Ectodermal cell (in vitro differentiated cells): ENCODE results near the gene GOT2.

Source experiments
- H3K27ac ChIP-seq: 2 replicates; pipeline ENCODE4 v1.7.0; 2013; ENCODE audit warnings: mild to moderate bottlenecking, low read depth, low read length; ENCODE audit not compliant: insufficient read depth, poor library complexity, severe bottlenecking
- H3K27me3 ChIP-seq: 2 replicates; pipeline ENCODE4 v1.7.0; 2013; ENCODE audit warnings: mild to moderate bottlenecking, low read length; ENCODE audit not compliant: insufficient read depth, control insufficient read depth, poor library complexity, severe bottlenecking
- H3K36me3 ChIP-seq: one replicate; pipeline ENCODE4 v1.7.0; 2013; ENCODE audit warnings: low read length; ENCODE audit not compliant: control insufficient read depth, insufficient read depth
- H3K4me1 ChIP-seq: one replicate; pipeline ENCODE4 v1.7.0; 2013; ENCODE audit warnings: low read length; ENCODE audit not compliant: control insufficient read depth, insufficient read depth
- H3K4me3 ChIP-seq: 2 replicates; pipeline ENCODE4 v1.7.0; 2013; ENCODE audit warnings: low read depth, low read length, control low read depth; ENCODE audit not compliant: insufficient read depth
- H3K9me3 ChIP-seq: 2 replicates; pipeline ENCODE4 v1.7.0; 2013; ENCODE audit warnings: mild to moderate bottlenecking, low read length, moderate library complexity; ENCODE audit not compliant: control insufficient read depth
- WGBS, 2 experiments: methylation state at CpG; one replicate each; pipeline ENCODE4 v1.1.7; 2013; ENCODE audit warnings: missing lambda C conversion rate in 2 of 2; 5-methylcytosine and 5-hydroxymethylcytosine counted together

Gene GOT2

DNA sequence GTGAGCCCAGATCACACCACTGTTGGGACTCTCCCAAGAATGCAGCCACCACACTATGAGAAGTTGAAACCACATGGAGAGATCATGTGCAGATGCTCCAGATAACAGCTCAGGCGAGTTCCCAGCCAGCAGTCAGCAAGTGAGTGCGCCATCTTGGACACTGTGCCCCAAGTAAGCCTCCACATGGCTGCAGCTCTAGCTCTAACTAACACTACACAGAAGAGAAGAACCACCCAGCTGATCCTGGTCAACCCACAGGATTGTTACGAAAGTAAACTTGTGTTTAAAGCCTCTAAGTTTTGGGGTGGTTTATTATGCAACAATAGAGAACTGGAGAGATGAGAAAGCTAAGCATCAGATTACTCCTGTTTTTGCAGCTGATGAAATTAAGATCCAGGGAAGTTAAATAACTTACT, 75.3 kb downstream of the GOT2 start:
- 91 to 95% methylated on average over 3 of the region's 3 CpGs for WGBS, 2 experiments
- H3K36me3 ChIP-seq, result no peaks in the 10 kb centered on the region
- no peaks in the 10 kb centered on the region for H3K9me3 ChIP-seq
- H3K4me3 ChIP-seq, result no peak overlapping the region
- no peaks in the 10 kb centered on the region for H3K27me3 ChIP-seq
- H3K4me1 ChIP-seq, result no peaks in the 10 kb centered on the region
- H3K27ac ChIP-seq, result no peak overlapping the region
